ENCODE results near the gene UQCC2. TPM values are rescaled to one million over a fixed set of nuclear protein-coding genes. Genes with fewer than 3 reads are reported as not detected.

Gene UQCC2
- polyA plus RNA-seq, 2 donors: 56.1 to 93.7 TPM

GRCh38 chr6:33752646-33753015, 41.1 kb upstream of the UQCC2 start:
- H3K9me3 ChIP-seq (ENCODE audit: control insufficient read depth in 2 of 2, insufficient read depth in 1 of 2, low read depth in 1 of 2, low read length in 1 of 2): no peaks in the 10 kb centered on the region
- H3K36me3 ChIP-seq (ENCODE audit: control insufficient read depth in 2 of 2, insufficient read depth in 2 of 2, low read length in 1 of 2): no peaks in the 10 kb centered on the region
- no peaks in the 10 kb centered on the region for H3K27me3 ChIP-seq (ENCODE audit: control insufficient read depth in 1 of 2, insufficient read depth in 2 of 2, low read length in 2 of 2)
- no peak overlapping the region for H3K4me3 ChIP-seq (ENCODE audit: low read depth in 1 of 2, low read length in 2 of 2)
- no peak overlapping the region for H3K27ac ChIP-seq (ENCODE audit: low read depth in 2 of 2, low read length in 1 of 2)
- H3K4me1 ChIP-seq (ENCODE audit: control insufficient read depth in 2 of 2, insufficient read depth in 2 of 2, low read length in 1 of 2): peaks cover 5 to 7% of the 10 kb centered on the region in 2 donors
- WGBS, 2 donors: 96% methylated on average over 1 of the region's 1 CpG

GRCh38 chr6:33751771-33752645, 40.5 kb upstream of the UQCC2 start:
- Histone ChIP-seq H3K27me3 (ENCODE audit: control insufficient read depth in 1 of 2, insufficient read depth in 2 of 2, low read length in 2 of 2) (no peaks in the 10 kb centered on the region), H3K27ac (ENCODE audit: low read depth in 2 of 2, low read length in 1 of 2) (no peak overlapping the region), H3K4me1 (ENCODE audit: control insufficient read depth in 2 of 2, insufficient read depth in 2 of 2, low read length in 1 of 2) (peaks cover 5 to 7% of the 10 kb centered on the region in 2 donors), H3K4me3 (ENCODE audit: low read depth in 1 of 2, low read length in 2 of 2) (no peak overlapping the region), H3K36me3 (ENCODE audit: control insufficient read depth in 2 of 2, insufficient read depth in 2 of 2, low read length in 1 of 2) (no peaks in the 10 kb centered on the region), H3K9me3 (ENCODE audit: control insufficient read depth in 2 of 2, insufficient read depth in 1 of 2, low read depth in 1 of 2, low read length in 1 of 2) (no peaks in the 10 kb centered on the region)
- 64 to 66% methylated on average over 15 of the region's 15 CpGs for WGBS, 2 donors

GRCh38 chr6:33750244-33750991, 38.9 kb upstream of the UQCC2 start:
- H3K27ac ChIP-seq (ENCODE audit: low read depth in 2 of 2, low read length in 1 of 2): no peak overlapping the region
- WGBS, 2 donors: 52 to 77% methylated on average over 11 of the region's 11 CpGs
- H3K4me1 ChIP-seq (ENCODE audit: control insufficient read depth in 2 of 2, insufficient read depth in 2 of 2, low read length in 1 of 2): peaks cover 5 to 7% of the 10 kb centered on the region in 2 donors
- H3K4me3 ChIP-seq (ENCODE audit: low read depth in 1 of 2, low read length in 2 of 2): no peak overlapping the region
- H3K36me3 ChIP-seq (ENCODE audit: control insufficient read depth in 2 of 2, insufficient read depth in 2 of 2, low read length in 1 of 2): no peaks in the 10 kb centered on the region
- H3K27me3 ChIP-seq (ENCODE audit: control insufficient read depth in 1 of 2, insufficient read depth in 2 of 2, low read length in 2 of 2): no peaks in the 10 kb centered on the region
- H3K9me3 ChIP-seq (ENCODE audit: control insufficient read depth in 2 of 2, insufficient read depth in 1 of 2, low read depth in 1 of 2, low read length in 1 of 2): no peaks in the 10 kb centered on the region

GRCh38 chr6:33749401-33749800, 37.9 kb upstream of the UQCC2 start:
- no peaks in the 10 kb centered on the region for H3K27me3 ChIP-seq (ENCODE audit: control insufficient read depth in 1 of 2, insufficient read depth in 2 of 2, low read length in 2 of 2)
- H3K36me3 ChIP-seq (ENCODE audit: control insufficient read depth in 2 of 2, insufficient read depth in 2 of 2, low read length in 1 of 2): no peaks in the 10 kb centered on the region
- 82 to 88% methylated on average over 7 of the region's 7 CpGs for WGBS, 2 donors
- H3K4me1 ChIP-seq (ENCODE audit: control insufficient read depth in 2 of 2, insufficient read depth in 2 of 2, low read length in 1 of 2): peaks cover 5 to 13% of the 10 kb centered on the region in 2 donors
- H3K9me3 ChIP-seq (ENCODE audit: control insufficient read depth in 2 of 2, insufficient read depth in 1 of 2, low read depth in 1 of 2, low read length in 1 of 2): no peaks in the 10 kb centered on the region
- H3K4me3 ChIP-seq (ENCODE audit: low read depth in 1 of 2, low read length in 2 of 2): no peak overlapping the region
- H3K27ac ChIP-seq (ENCODE audit: low read depth in 2 of 2, low read length in 1 of 2): no peak overlapping the region

GRCh38 chr6:33748841-33749240, 37.3 kb upstream of the UQCC2 start:
- Histone ChIP-seq H3K27me3 (ENCODE audit: control insufficient read depth in 1 of 2, insufficient read depth in 2 of 2, low read length in 2 of 2) (no peaks in the 10 kb centered on the region), H3K9me3 (ENCODE audit: control insufficient read depth in 2 of 2, insufficient read depth in 1 of 2, low read depth in 1 of 2, low read length in 1 of 2) (no peaks in the 10 kb centered on the region), H3K36me3 (ENCODE audit: control insufficient read depth in 2 of 2, insufficient read depth in 2 of 2, low read length in 1 of 2) (no peaks in the 10 kb centered on the region), H3K4me1 (ENCODE audit: control insufficient read depth in 2 of 2, insufficient read depth in 2 of 2, low read length in 1 of 2) (peaks cover 5 to 14% of the 10 kb centered on the region in 2 donors), H3K4me3 (ENCODE audit: low read depth in 1 of 2, low read length in 2 of 2) (no peak overlapping the region), H3K27ac (ENCODE audit: low read depth in 2 of 2, low read length in 1 of 2) (no peak overlapping the region)
- WGBS, 2 donors: 83 to 88% methylated on average over 4 of the region's 4 CpGs

- no peak overlapping the region for H3K27ac ChIP-seq (ENCODE audit: low read depth in 2 of 2, low read length in 1 of 2)
- no peaks in the 10 kb centered on the region for H3K27me3 ChIP-seq (ENCODE audit: control insufficient read depth in 1 of 2, insufficient read depth in 2 of 2, low read length in 2 of 2)
- no peaks in the 10 kb centered on the region for H3K9me3 ChIP-seq (ENCODE audit: control insufficient read depth in 2 of 2, insufficient read depth in 1 of 2, low read depth in 1 of 2, low read length in 1 of 2)
- WGBS, 2 donors: 87 to 95% methylated on average over 5 of the region's 5 CpGs
- no peak overlapping the region for H3K4me3 ChIP-seq (ENCODE audit: low read depth in 1 of 2, low read length in 2 of 2)
- peaks cover 5 to 14% of the 10 kb centered on the region in 2 donors for H3K4me1 ChIP-seq (ENCODE audit: control insufficient read depth in 2 of 2, insufficient read depth in 2 of 2, low read length in 1 of 2)
- H3K36me3 ChIP-seq (ENCODE audit: control insufficient read depth in 2 of 2, insufficient read depth in 2 of 2, low read length in 1 of 2): no peaks in the 10 kb centered on the region
These were observed 36.3 kb upstream of the UQCC2 start for GRCh38 chr6:33747823-33748222.

- no peaks in the 10 kb centered on the region for H3K36me3 ChIP-seq (ENCODE audit: control insufficient read depth in 2 of 2, insufficient read depth in 2 of 2, low read length in 1 of 2)
- WGBS, 2 donors: 55 to 73% methylated on average over 10 of the region's 10 CpGs
- H3K27me3 ChIP-seq (ENCODE audit: control insufficient read depth in 1 of 2, insufficient read depth in 2 of 2, low read length in 2 of 2): no peaks in the 10 kb centered on the region
- H3K9me3 ChIP-seq (ENCODE audit: control insufficient read depth in 2 of 2, insufficient read depth in 1 of 2, low read depth in 1 of 2, low read length in 1 of 2): no peaks in the 10 kb centered on the region
- H3K4me3 ChIP-seq (ENCODE audit: low read depth in 1 of 2, low read length in 2 of 2): peak within 1 kb of the TSS in 1 of 2 donors; percentile 17
- H3K4me1 ChIP-seq (ENCODE audit: control insufficient read depth in 2 of 2, insufficient read depth in 2 of 2, low read length in 1 of 2): peaks cover 0 to 9% of the 10 kb centered on the region in 2 donors
- H3K27ac ChIP-seq (ENCODE audit: low read depth in 2 of 2, low read length in 1 of 2): peak within 1 kb of the TSS; percentile 43 to 57
These were observed 35.2 kb upstream of the UQCC2 start, which contains the start of gene IP6K3 for GRCh38 chr6:33746651-33747100. TSS of gene IP6K3 (minus strand) at chr6:33746905. CDS start at chr6:33735476, 11,429 bp downstream.

- Histone ChIP-seq H3K27ac (ENCODE audit: low read depth in 2 of 2, low read length in 1 of 2) (peak overlapping the region; percentile 43 to 57), H3K4me3 (ENCODE audit: low read depth in 1 of 2, low read length in 2 of 2) (peak overlapping the region in 1 of 2 donors; percentile 17), H3K36me3 (ENCODE audit: control insufficient read depth in 2 of 2, insufficient read depth in 2 of 2, low read length in 1 of 2) (no peaks in the 10 kb centered on the region), H3K4me1 (ENCODE audit: control insufficient read depth in 2 of 2, insufficient read depth in 2 of 2, low read length in 1 of 2) (peaks cover 0 to 8% of the 10 kb centered on the region in 2 donors), H3K27me3 (ENCODE audit: control insufficient read depth in 1 of 2, insufficient read depth in 2 of 2, low read length in 2 of 2) (no peaks in the 10 kb centered on the region), H3K9me3 (ENCODE audit: control insufficient read depth in 2 of 2, insufficient read depth in 1 of 2, low read depth in 1 of 2, low read length in 1 of 2) (no peaks in the 10 kb centered on the region)
- 36 to 44% methylated on average over 14 of the region's 14 CpGs for WGBS, 2 donors
These were observed 34.6 kb upstream of the UQCC2 start for GRCh38 chr6:33746036-33746600.

- H3K27ac ChIP-seq (ENCODE audit: low read depth in 2 of 2, low read length in 1 of 2): peak overlapping the region; percentile 43 to 62
- H3K4me1 ChIP-seq (ENCODE audit: control insufficient read depth in 2 of 2, insufficient read depth in 2 of 2, low read length in 1 of 2): peaks cover 0 to 8% of the 10 kb centered on the region in 2 donors
- H3K4me3 ChIP-seq (ENCODE audit: low read depth in 1 of 2, low read length in 2 of 2): no peak overlapping the region
- no peaks in the 10 kb centered on the region for H3K27me3 ChIP-seq (ENCODE audit: control insufficient read depth in 1 of 2, insufficient read depth in 2 of 2, low read length in 2 of 2)
- no peaks in the 10 kb centered on the region for H3K36me3 ChIP-seq (ENCODE audit: control insufficient read depth in 2 of 2, insufficient read depth in 2 of 2, low read length in 1 of 2)
- WGBS, 2 donors: 76 to 81% methylated on average over 7 of the region's 7 CpGs
- H3K9me3 ChIP-seq (ENCODE audit: control insufficient read depth in 2 of 2, insufficient read depth in 1 of 2, low read depth in 1 of 2, low read length in 1 of 2): no peaks in the 10 kb centered on the region
These were observed 34.0 kb upstream of the UQCC2 start for GRCh38 chr6:33745548-33745947.

All from esophagus (tissue), 2 donors.